ENCODE data around the gene ITPR2.
"Not testable (repeated sequence)": the region's sequence is repeated elsewhere in the genome, so short reads cannot be mapped to it uniquely, and the experiment has no call there.

Gene ITPR2

GRCh38 chr12:26782372-26783130 is 50.4 kb downstream of the ITPR2 start:
- no peak for FAIRE-seq
- DNase-seq (ENCODE audit: insufficient read length, low spot score), result no peak
- TF ChIP-seq PAX5 (IDR thresholded peaks at IDR 0.05; ENCODE audit: insufficient read depth, low read length, severe bottlenecking) (no peak), POU2F2 (IDR thresholded peaks at IDR 0.05; ENCODE audit: low read depth, low read length) (no peak), TAF1 (IDR thresholded peaks at IDR 0.05; ENCODE audit: low read depth, low read length) (no peak), POLR2A (IDR thresholded peaks at IDR 0.05; ENCODE audit: low read depth, low read length) (no peak), POLR2AphosphoS5 (IDR thresholded peaks at IDR 0.05; ENCODE audit: low read depth, low read length) (no peak), SPI1 (IDR thresholded peaks at IDR 0.05; ENCODE audit: low read depth, low read length) (no peak)

GRCh38 chr12:26780656-26781055 is 52.3 kb downstream of the ITPR2 start:
- FAIRE-seq; DNase-seq (ENCODE audit: insufficient read length, low spot score): not testable (repeated sequence)

GRCh38 chr12:26778173-26778775 is 54.7 kb downstream of the ITPR2 start:
- not testable (repeated sequence) for FAIRE-seq; DNase-seq (ENCODE audit: insufficient read length, low spot score)

GRCh38 chr12:26777236-26777635 is 55.8 kb downstream of the ITPR2 start:
- DNase-seq (ENCODE audit: insufficient read length, low spot score), result no peak
- TF ChIP-seq POLR2A (IDR thresholded peaks at IDR 0.05; ENCODE audit: low read depth, low read length) (no peak), TAF1 (IDR thresholded peaks at IDR 0.05; ENCODE audit: low read depth, low read length) (no peak), POLR2AphosphoS5 (IDR thresholded peaks at IDR 0.05; ENCODE audit: low read depth, low read length) (no peak), POU2F2 (IDR thresholded peaks at IDR 0.05; ENCODE audit: low read depth, low read length) (no peak)
- FAIRE-seq, result no peak

GRCh38 chr12:26775991-26776390 is 57.0 kb downstream of the ITPR2 start:
- not testable (repeated sequence) for DNase-seq (ENCODE audit: insufficient read length, low spot score); FAIRE-seq

- no peak for TF ChIP-seq POLR2AphosphoS5 (IDR thresholded peaks at IDR 0.05; ENCODE audit: low read depth, low read length)
- TF ChIP-seq POLR2A (IDR thresholded peaks at IDR 0.05; ENCODE audit: low read depth, low read length), result no peak
- TF ChIP-seq PAX5 (IDR thresholded peaks at IDR 0.05; ENCODE audit: insufficient read depth, low read length, severe bottlenecking), result no peak
- DNase-seq (ENCODE audit: insufficient read length, low spot score), result no peak
- FAIRE-seq, result peak; percentile 68
Measured at GRCh38 chr12:26773313-26774104, 59.5 kb downstream of the ITPR2 start.

- no peak for DNase-seq (ENCODE audit: insufficient read length, low spot score)
- TF ChIP-seq TAF1 (IDR thresholded peaks at IDR 0.05; ENCODE audit: low read depth, low read length), result no peak
- no peak for TF ChIP-seq SPI1 (IDR thresholded peaks at IDR 0.05; ENCODE audit: low read depth, low read length)
- no peak for TF ChIP-seq POLR2A (IDR thresholded peaks at IDR 0.05; ENCODE audit: low read depth, low read length)
- TF ChIP-seq PAX5 (IDR thresholded peaks at IDR 0.05; ENCODE audit: insufficient read depth, low read length, severe bottlenecking), result no peak
- TF ChIP-seq POU2F2 (IDR thresholded peaks at IDR 0.05; ENCODE audit: low read depth, low read length), result no peak
- TF ChIP-seq POLR2AphosphoS5 (IDR thresholded peaks at IDR 0.05; ENCODE audit: low read depth, low read length), result no peak
- no peak for FAIRE-seq
Measured at GRCh38 chr12:26771861-26772260, 61.1 kb downstream of the ITPR2 start.

- no peak for DNase-seq (ENCODE audit: insufficient read length, low spot score)
- peak; percentile 56 for FAIRE-seq
- no peak for TF ChIP-seq TAF1 (IDR thresholded peaks at IDR 0.05; ENCODE audit: low read depth, low read length)
- no peak for TF ChIP-seq PAX5 (IDR thresholded peaks at IDR 0.05; ENCODE audit: insufficient read depth, low read length, severe bottlenecking)
Measured at GRCh38 chr12:26770239-26771070, 62.5 kb downstream of the ITPR2 start.

- TF ChIP-seq POU2F2 (IDR thresholded peaks at IDR 0.05; ENCODE audit: low read depth, low read length) (no peak), TAF1 (IDR thresholded peaks at IDR 0.05; ENCODE audit: low read depth, low read length) (no peak), SPI1 (IDR thresholded peaks at IDR 0.05; ENCODE audit: low read depth, low read length) (peak; percentile 47; the same call in 1 of the 2 replicates), POLR2A (IDR thresholded peaks at IDR 0.05; ENCODE audit: low read depth, low read length) (no peak), POLR2AphosphoS5 (IDR thresholded peaks at IDR 0.05; ENCODE audit: low read depth, low read length) (no peak), PAX5 (IDR thresholded peaks at IDR 0.05; ENCODE audit: insufficient read depth, low read length, severe bottlenecking) (no peak)
- no peak for FAIRE-seq
- DNase-seq (ENCODE audit: insufficient read length, low spot score), result no peak
Measured at GRCh38 chr12:26769611-26770010, 63.4 kb downstream of the ITPR2 start.

Data from GM12891 (cell line).